HepG2 (cell line): ENCODE measurements around the gene NT5C2.

Source experiments
- CTCF ChIP-seq: sonication (generic); formaldehyde crosslinking; IDR thresholded peaks from 2 replicates; pipeline ENCODE4 v1.5.0; 2020; ENCODE audit warnings: mild to moderate bottlenecking, missing genetic modification reagents, moderate library complexity
- MAZ ChIP-seq, 2 experiments: sonication (generic) in 1 of 2; formaldehyde crosslinking in 1 of 2; IDR thresholded peaks; 2 replicates each; pipeline versions ENCODE4 v1.5.0 to v1.6.1; 2012 to 2020; ENCODE audit warnings: low read depth in 2 of 2, mild to moderate bottlenecking in 2 of 2, borderline replicate concordance in 1 of 2, improper control_type of control experiment in 1 of 2, low read length in 1 of 2, missing genetic modification reagents in 1 of 2, moderate library complexity in 1 of 2
- PATZ1 ChIP-seq: sonication (generic); formaldehyde crosslinking; IDR thresholded peaks from 2 replicates; pipeline ENCODE4 v1.4.0; 2020; ENCODE audit warnings: missing genetic modification reagents
- POLR2AphosphoS2 ChIP-seq: IDR thresholded peaks from 2 replicates; pipeline ENCODE4 v1.6.1; 2011; ENCODE audit warnings: low read depth, low read length, improper control_type of control experiment
- PRDM15 ChIP-seq: sonication (generic); formaldehyde crosslinking; IDR thresholded peaks from 2 replicates; pipeline ENCODE4 v1.4.0; 2020; ENCODE audit warnings: missing genetic modification reagents
- ZBTB1 ChIP-seq: sonication (generic); formaldehyde crosslinking; IDR thresholded peaks from 2 replicates; pipeline ENCODE4 v1.4.0; 2020; ENCODE audit warnings: missing genetic modification reagents, borderline replicate concordance
- ZNF281 ChIP-seq: sonication (generic); formaldehyde crosslinking; IDR thresholded peaks from 2 replicates; pipeline ENCODE4 v1.4.0; 2020; ENCODE audit warnings: missing genetic modification reagents, borderline replicate concordance

- TF ChIP-seq ZBTB1 (CRISPR knock-in tag) (no peak), MAZ (IDR thresholded peaks at IDR 0.05; ENCODE audit: borderline replicate concordance, low read depth, low read length) (no peak), MAZ (CRISPR knock-in tag; IDR thresholded peaks at IDR 0.05; ENCODE audit: low read depth) (no peak), ZNF281 (CRISPR knock-in tag) (no peak), PRDM15 (no peak), CTCF (no peak), POLR2AphosphoS2 (no peak), PATZ1 (CRISPR knock-in tag) (no peak)
These were observed 92.5 kb downstream of the NT5C2 start for GRCh38 chr10:103100620-103101019.
